Retinal pigment epithelial cell (primary cell): ENCODE results near the gene HAUS6.
"Not testable (repeated sequence)": the region's sequence is repeated elsewhere in the genome, so short reads cannot be mapped to it uniquely, and the experiment has no call there.

Experiments
- DNase-seq: peaks from one replicate; pipeline ENCODE4 v3.0.0-alpha.2; 2010; ENCODE audit warnings: low read depth
- H3K4me3 ChIP-seq: 2 replicates; pipeline ENCODE4 v1.5.1; 2011; ENCODE audit warnings: mild to moderate bottlenecking, low read length, control low read depth, moderate library complexity
- TF ChIP-seq, protein P1 (sequence below): conservative IDR thresholded peaks from 2 replicates; pipeline ENCODE4 v1.5.1; 2011; ENCODE audit warnings: low read depth, low read length, control low read depth, inconsistent platforms

The HAUS6 gene

DNA sequence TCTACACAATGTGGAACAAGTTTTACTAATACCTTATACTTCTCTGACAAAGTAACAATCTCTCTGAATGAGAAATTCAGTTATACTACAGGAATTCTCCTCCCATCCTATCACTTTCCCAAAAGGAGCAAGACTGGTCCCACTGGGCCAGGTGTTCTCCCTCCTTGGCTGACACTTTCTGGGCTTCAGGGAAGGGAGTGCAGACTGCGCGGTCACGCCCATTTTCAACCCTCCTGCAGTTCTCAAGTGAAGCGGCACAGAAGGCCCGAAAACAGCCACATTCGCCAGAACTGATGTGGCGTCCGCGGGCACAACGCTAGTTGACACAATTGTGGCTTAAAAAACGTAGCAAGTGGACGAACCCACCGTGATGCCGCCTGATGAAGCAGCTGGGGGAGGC is 70.3 kb downstream of the HAUS6 start:
- H3K4me3 ChIP-seq, result no peak overlapping the region
- TF ChIP-seq, protein P1, sequence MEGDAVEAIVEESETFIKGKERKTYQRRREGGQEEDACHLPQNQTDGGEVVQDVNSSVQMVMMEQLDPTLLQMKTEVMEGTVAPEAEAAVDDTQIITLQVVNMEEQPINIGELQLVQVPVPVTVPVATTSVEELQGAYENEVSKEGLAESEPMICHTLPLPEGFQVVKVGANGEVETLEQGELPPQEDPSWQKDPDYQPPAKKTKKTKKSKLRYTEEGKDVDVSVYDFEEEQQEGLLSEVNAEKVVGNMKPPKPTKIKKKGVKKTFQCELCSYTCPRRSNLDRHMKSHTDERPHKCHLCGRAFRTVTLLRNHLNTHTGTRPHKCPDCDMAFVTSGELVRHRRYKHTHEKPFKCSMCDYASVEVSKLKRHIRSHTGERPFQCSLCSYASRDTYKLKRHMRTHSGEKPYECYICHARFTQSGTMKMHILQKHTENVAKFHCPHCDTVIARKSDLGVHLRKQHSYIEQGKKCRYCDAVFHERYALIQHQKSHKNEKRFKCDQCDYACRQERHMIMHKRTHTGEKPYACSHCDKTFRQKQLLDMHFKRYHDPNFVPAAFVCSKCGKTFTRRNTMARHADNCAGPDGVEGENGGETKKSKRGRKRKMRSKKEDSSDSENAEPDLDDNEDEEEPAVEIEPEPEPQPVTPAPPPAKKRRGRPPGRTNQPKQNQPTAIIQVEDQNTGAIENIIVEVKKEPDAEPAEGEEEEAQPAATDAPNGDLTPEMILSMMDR, result no peak
- DNase-seq, result no peak

DNA sequence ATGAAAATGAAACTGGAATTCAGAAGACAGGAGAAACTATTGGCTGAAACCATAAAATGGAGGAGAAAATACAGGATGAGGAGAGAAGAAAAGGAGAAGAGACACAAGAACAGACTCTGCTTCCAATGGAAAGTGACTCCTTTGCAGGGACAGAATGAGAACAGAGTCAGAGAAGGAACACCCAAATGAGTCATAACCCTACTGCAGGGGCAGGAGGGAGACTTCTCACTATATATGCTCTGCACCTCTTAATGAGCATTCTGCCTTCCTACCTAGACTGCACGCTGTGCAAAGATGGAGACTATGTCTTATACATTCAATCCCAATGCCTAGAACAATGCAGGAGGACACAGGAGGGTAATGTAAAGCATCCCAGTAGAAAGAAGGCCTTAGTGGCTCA is 71.8 kb downstream of the HAUS6 start:
- DNase-seq, result no peak
- TF ChIP-seq, protein P1, result no peak

DNA sequence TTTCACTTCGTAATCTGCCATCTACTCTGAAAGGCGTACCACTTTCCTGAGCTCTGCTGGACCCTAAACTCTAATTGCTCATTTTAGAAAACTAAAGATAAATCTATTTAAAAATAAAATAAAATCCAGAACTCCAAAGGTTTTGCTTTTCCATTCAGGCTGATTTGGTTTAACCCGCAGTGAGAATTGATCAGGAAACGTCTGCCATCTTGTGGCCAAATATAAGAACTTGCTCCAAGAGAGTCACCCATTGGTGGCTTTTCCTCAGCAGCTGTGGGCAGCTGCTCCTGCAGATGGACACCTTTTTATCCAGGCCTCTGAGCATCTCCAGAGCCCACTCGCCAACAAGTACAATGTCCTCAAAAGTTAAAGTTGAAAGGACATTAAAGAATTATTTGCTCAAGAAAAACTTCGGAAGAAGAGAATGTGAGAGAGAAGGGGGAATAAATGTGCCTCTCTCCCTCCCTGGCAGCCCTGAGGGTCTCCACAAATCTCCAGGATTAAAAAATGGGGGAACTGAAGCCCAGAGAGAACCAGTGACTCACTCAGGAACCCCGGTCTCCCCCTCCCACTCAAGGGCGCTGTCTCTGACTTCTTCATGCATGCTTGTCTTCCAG is 73.8 kb downstream of the HAUS6 start:
- TF ChIP-seq, protein P1, result peak; percentile 68
- DNase-seq, result no peak
- H3K4me3 ChIP-seq, result no peak overlapping the region

More for the DNA sequence above, 71.8 kb downstream of the HAUS6 start:
- H3K4me3 ChIP-seq, result no peak overlapping the region

DNA sequence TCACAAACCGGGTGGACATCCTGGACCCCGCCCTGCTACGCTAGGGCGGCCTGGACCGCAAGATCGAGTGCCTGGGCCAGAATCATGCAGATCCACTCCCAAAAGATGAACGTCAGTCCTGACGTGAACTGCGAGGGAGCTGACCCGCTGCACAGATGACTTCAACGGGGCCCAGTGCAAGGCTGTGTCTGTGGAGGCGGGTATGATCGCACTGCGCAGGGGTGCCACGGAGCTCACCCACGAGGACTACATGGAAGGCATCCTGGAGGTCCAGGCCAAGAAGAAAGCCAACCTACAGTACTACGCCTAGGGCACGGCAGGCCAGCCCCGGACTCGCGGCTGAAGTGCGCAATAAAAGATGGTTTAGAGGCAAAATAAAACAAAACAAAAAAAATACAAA is 74.9 kb downstream of the HAUS6 start:
- no peak overlapping the region for H3K4me3 ChIP-seq
- DNase-seq, result no peak
- TF ChIP-seq, protein P1, result no peak

DNA sequence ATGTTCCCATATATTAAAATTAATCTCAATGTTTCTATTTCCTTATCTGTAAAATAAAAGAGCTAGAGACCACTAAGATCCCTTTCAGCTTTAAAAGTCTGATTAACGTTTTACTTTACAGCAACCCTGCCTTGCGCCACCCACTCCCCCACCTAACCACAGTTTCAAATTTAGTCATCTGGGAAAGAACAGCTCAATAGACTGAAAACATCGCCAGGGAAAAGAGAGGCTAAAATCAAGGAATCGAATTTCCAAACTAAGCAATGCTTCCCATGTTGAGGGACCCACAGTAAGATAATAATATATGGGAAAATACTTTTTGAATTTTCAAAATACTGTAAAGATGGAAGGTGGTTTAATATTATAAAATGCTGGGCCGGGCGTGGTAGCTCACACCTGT is 76.3 kb downstream of the HAUS6 start:
- DNase-seq, result no peak
- no peak overlapping the region for H3K4me3 ChIP-seq
- TF ChIP-seq, protein P1, result no peak

DNA sequence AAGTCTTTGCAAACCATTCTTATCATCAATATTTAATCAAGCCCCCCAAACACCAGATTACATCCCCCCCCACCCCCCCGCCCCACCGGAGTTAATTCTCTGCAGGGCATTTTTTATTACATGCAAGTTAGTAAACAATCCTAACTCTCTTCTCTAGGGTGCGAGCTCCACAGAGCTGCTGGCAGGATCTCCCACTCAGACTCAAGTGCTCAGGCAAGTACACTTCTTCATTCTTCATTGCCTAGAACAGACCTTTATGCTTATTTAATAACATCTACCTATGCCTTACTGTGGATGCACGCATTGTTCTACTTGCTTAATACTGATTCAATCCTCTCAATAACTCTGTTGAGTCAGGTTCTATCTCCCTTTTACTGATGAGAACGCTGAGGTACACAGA is 79.6 kb downstream of the HAUS6 start:
- no peak for DNase-seq
- TF ChIP-seq, protein P1, result no peak
- H3K4me3 ChIP-seq, result no peak overlapping the region

DNA sequence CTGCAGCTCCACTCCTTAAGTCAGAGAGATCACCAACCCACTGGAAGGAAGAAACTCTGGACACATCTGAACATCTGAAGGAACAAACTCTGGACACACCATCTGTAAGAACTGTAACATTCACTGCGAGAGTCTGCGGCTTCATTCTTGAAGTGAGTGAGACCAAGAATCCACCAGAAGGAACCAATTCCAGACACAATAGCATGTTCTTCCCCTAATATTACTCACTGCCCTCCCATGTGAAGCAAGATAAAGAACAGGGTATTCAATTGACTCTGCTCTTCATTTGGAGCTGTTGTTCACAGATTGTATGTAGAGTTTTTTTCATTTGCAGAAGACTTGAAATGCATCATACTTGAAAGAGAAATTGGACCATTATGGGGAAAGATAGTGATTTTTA is 80.5 kb downstream of the HAUS6 start:
- no peak for DNase-seq
- no peak overlapping the region for H3K4me3 ChIP-seq
- TF ChIP-seq, protein P1, result no peak

DNA sequence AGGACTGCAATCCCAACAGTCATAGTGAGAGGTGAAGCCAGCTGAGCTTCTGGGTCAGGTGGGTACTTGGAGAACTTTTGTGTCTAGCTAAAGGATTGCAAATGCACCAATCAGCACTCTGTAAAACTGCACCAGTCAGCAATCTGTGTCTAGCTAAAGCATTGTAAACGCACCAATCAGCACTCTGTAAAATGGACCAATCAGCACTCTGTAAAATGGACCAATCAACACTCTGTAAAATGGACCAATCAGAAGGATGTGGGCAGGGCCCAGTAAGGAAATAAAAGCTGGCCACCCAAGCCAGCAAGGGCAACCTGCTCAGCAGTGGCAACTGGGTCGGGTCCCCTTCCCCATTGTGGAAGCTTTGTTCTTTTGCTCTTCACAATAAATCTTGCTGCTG is 81.1 kb downstream of the HAUS6 start:
- H3K4me3 ChIP-seq, DNase-seq: not testable (repeated sequence)
